Ovary (tissue), 9 donors: ENCODE measurements around the gene MGA. TPM values are rescaled to one million over a fixed set of nuclear protein-coding genes. Genes with fewer than 3 reads are reported as not detected.

Source experiments
- DNase-seq, 5 donors: peaks; one replicate each; pipeline ENCODE4 v3.0.0-alpha.2; 2019 to 2020
- H3K27ac ChIP-seq, 2 donors: fragments of 200-600 bp; one replicate each; pipeline versions ENCODE4 v1.5.1 to v1.8.0; 2019 to 2022
- H3K27me3 ChIP-seq: fragments of 200-600 bp; one replicate; pipeline ENCODE4 v1.8.0; 2022
- H3K36me3 ChIP-seq: fragments of 200-600 bp; sonication (generic); one replicate; pipeline ENCODE4 v1.5.1; 2019
- H3K4me1 ChIP-seq: one replicate; pipeline ENCODE4 v1.8.1; 2013; ENCODE audit warnings: mild to moderate bottlenecking, moderate library complexity; ENCODE audit not compliant: insufficient read depth
- H3K4me3 ChIP-seq: fragments of 200-600 bp; sonication (generic); one replicate; pipeline ENCODE4 v1.5.1; 2017
- H3K9me3 ChIP-seq, 2 donors: fragments of 200-600 bp in 1 of 2; sonication (generic) in 1 of 2; one replicate each; pipeline versions ENCODE4 v1.5.1 to v1.8.1; 2013 to 2019; ENCODE audit warnings: mild to moderate bottlenecking in 1 of 2, moderate library complexity in 1 of 2
- CTCF ChIP-seq, 3 donors: fragments of 450-650 bp in 2 of 3; fragments of 200-600 bp in 1 of 3; IDR thresholded peaks; one replicate each; pipeline versions ENCODE4 v1.5.1 to v1.8.0; 2016 to 2022; ENCODE audit warnings: antibody characterized with exemption in 3 of 3, mild to moderate bottlenecking in 1 of 3
- EP300 ChIP-seq: sonication (generic); formaldehyde crosslinking; IDR thresholded peaks from one replicate; pipeline ENCODE4 v1.6.1; 2017; ENCODE audit warnings: antibody characterized with exemption
- POLR2A ChIP-seq: fragments of 450-650 bp; IDR thresholded peaks from one replicate; pipeline ENCODE4 v1.6.1; 2017; ENCODE audit warnings: antibody characterized with exemption, mild to moderate bottlenecking, moderate library complexity
- WGBS, 3 donors: extraction: QIAGEN DNeasy Blood & Tissue Kit in 1 of 3; methylation state at CpG; one replicate each; pipeline versions ENCODE4 v1.1.5 to v1.1.7; 2013 to 2017; 5-methylcytosine and 5-hydroxymethylcytosine counted together
- intact Hi-C, 4 donors: fragments of 100-400 bp; cut with DNase I; formaldehyde crosslinking; loops; one replicate each; pipeline versions ENCODE4 v1.11.0 to v1.15.1; 2022 to 2023
- polyA plus RNA-seq, 2 donors: library from polyadenylated mRNA; stranded (reverse); fragments of 200-250 nt in 1 of 2; fragments of 350-450 nt in 1 of 2; fragmentation: Illumina TruSeq in 1 of 2; extraction: RNeasy Lipid Tissue Mini Kit (QIAGEN cat#74804) in 1 of 2; gene quantifications; one replicate each; pipeline ENCODE4 v1.2.3, GENCODE V29; 2013 to 2014
- total RNA-seq, 7 donors: library from RNA; depleted of rRNA in 2 of 7; stranded (reverse); fragments of >200 nt in 2 of 7; fragmentation: NEBNext Ultra II Directional in 3 of 7; extraction: Animal tissue kit (Norgen Biotek cat#: 25700) in 3 of 7; gene quantifications; one replicate each; pipeline versions ENCODE4 v1.1.0 to v1.2.4, GENCODE V29; 2016 to 2023
- donor health status: DM: no; HTN: no; CAD: no; lungs with moderate emphysema.
- donor health status: DM: no; HTN: no; CAD: no.
- donor health status: Bipolar disorder and iron deficiency.
- donor health status: DM: yes; HTN: yes; CAD: no.
- donor health status: DM: no; HTN: no; CAD: no.
- donor health status: DM: yes; HTN: yes; CAD: no.

MGA gene
- total and polyA plus RNA-seq, 9 donors: 7.1 to 90.2 (median 60.9) TPM

DNA sequence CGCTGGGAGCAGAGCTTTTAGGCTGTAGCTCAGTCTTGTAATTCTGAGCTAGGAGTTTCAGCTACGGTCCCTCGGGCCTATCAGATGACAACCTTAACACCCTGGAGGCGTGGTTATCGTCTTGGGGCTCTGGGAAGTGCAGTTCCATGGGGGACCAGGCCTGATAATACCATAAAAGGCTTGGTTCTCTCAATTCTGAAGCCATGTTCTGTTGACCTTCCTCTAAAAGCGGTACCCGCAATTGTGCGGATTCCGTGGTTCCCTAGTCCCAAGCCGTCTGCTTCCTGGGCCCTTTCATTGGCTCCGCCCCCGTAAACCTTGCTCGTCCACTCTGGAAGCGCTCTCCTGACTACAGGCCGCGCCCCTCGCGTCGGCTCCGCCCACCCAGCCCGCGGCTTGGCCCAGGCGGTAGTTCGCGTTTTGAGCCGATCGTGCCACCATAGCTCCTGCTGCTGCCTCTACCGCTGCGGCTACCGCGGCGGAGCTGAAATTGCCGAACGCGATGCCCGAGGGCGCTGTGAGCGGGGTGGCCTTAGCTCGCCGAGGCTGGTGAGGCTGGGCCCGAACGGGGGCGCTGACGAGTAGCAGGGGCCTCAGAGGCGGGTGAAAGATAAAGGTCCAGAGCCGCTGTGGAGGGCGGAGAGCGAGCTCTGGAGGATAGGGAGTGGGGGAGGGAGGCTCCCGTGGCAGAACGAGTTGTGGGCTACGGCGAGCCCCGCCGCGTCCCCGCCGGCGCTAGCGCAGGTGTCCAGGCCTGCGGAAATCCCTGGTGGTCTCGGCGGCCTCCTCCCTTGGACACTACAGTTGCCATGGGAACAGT lies 114.1 kb downstream of the MGA start, which contains the start of gene MAPKBP1:
MAPKBP1 (plus strand) TSS at position 423 of the 820 bp plus-strand sequence. CDS start 792 bp downstream, outside the sequence.
- H3K4me1 ChIP-seq: peaks cover 20% of the 10 kb centered on the region
- 0 to 1% (median 0%) methylated on average over 53 to 62 of the region's 62 CpGs for WGBS, 3 donors
- H3K27me3 ChIP-seq: no peaks in the 10 kb centered on the region
- H3K36me3 ChIP-seq: no peaks in the 10 kb centered on the region
- H3K4me3 ChIP-seq: peak within 1 kb of the TSS; percentile 64
- peak; percentile 40 to 87 (median 84) for TF ChIP-seq CTCF (IDR thresholded peaks at IDR 0.05)
- TF ChIP-seq POLR2A: peak; percentile 60
- no peak for TF ChIP-seq EP300
- peak within 1 kb of the TSS; percentile 70 to 80 for H3K27ac ChIP-seq
- peak; percentile 96 to 98 (median 97) for DNase-seq
- no peaks in the 10 kb centered on the region for H3K9me3 ChIP-seq
- intact Hi-C loops: loop anchor here in 2 of 4 donors (5.0 to 10.0 kb wide), 2 partner anchors 38 to 141 kb away; no protein-coding TSS in a partner anchor

DNA sequence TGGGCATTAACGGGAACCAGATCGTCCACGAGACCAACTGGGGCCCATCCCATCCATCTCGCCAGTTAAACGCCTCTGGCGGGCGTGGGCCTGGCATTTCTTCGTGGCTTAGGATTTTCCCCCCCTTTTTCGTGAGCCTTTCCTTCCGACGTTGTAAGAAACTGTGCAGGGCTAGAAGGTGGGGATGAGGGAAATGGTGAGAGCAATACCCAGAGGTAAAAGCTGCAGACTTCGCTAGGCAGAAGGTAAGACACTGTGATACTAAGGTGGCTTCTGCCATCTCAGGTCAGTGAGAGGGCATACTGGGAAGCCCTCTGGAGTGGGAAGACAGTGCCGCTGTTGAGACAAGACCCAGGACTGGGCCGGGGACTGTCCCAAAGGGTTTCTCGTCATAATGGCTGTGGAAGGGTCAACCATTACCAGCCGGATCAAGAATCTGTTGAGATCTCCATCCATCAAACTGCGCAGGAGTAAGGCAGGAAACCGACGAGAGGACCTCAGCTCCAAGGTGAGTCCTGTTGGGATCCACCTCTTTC lies 114.7 kb downstream of the MGA start:
- peaks cover 26% of the 10 kb centered on the region for H3K4me1 ChIP-seq
- TF ChIP-seq CTCF (IDR thresholded peaks at IDR 0.05) (no peak), EP300 (no peak), POLR2A (no peak)
- H3K27ac ChIP-seq: peak overlapping the region; percentile 70 to 80
- no peak for DNase-seq
- H3K27me3 ChIP-seq: no peaks in the 10 kb centered on the region
- intact Hi-C loops: loop anchor here in 2 of 4 donors (5.0 to 10.0 kb wide), 2 partner anchors 37 to 140 kb away; no protein-coding TSS in a partner anchor
- H3K9me3 ChIP-seq: no peaks in the 10 kb centered on the region
- WGBS, 3 donors: 2 to 7% (median 2%) methylated on average over 19 of the region's 19 CpGs
- no peaks in the 10 kb centered on the region for H3K36me3 ChIP-seq
- peak overlapping the region; percentile 64 for H3K4me3 ChIP-seq

- Histone ChIP-seq H3K9me3 (no peaks in the 10 kb centered on the region), H3K4me3 (peak overlapping the region; percentile 64), H3K36me3 (no peaks in the 10 kb centered on the region), H3K27me3 (no peaks in the 10 kb centered on the region), H3K27ac (peak overlapping the region in 1 of 2 donors; percentile 80), H3K4me1 (peaks cover 28% of the 10 kb centered on the region)
- TF ChIP-seq POLR2A: no peak
- TF ChIP-seq EP300: no peak
- no peak for TF ChIP-seq CTCF (IDR thresholded peaks at IDR 0.05)
- no peak for DNase-seq
- WGBS, 3 donors: 6 to 12% (median 10%) methylated on average over 2 of the region's 2 CpGs
- intact Hi-C loops: loop anchor here in 1 of 4 donors (10.0 kb wide), 1 partner anchor 139 kb away; no protein-coding TSS in a partner anchor
Observed at GRCh38 chr15:41775651-41776050, 115.4 kb downstream of the MGA start.

DNA sequence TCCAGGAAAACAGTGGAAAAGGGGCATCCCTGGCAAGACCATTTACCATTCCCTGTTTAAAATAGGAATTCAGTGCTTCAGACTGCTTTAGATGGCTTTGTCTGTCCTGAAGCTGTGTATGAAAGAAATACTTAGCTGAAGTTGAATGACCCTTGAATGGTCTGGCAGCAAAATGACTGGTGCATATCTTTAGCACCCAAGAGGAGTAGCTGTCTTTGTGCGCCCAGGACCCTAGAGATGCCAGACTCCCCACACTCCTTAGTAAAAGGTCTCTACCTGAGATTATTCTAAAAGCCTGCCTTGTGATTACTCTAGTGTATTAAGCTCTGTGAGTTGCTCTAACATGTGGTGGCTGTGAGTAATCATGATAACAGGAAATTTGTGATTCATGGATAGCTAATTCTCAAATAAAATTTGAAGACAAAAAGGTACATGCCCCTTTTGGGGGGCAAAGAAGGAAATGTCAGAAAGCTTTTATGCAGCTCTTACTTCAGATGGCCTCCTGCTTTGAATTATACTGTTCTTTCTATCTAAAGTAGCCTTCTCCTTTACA lies 117.3 kb downstream of the MGA start:
- peak overlapping the region in 1 of 2 donors; percentile 39 for H3K27ac ChIP-seq
- TF ChIP-seq EP300 (no peak), POLR2A (no peak), CTCF (IDR thresholded peaks at IDR 0.05) (no peak)
- no peaks in the 10 kb centered on the region for H3K9me3 ChIP-seq
- intact Hi-C loops: loop anchor here in 1 of 4 donors (10.0 kb wide), 1 partner anchor 137 kb away; no protein-coding TSS in a partner anchor
- peaks cover 31% of the 10 kb centered on the region for H3K4me1 ChIP-seq
- H3K4me3 ChIP-seq: no peak overlapping the region
- DNase-seq: no peak
- WGBS, 3 donors: 59 to 91% (median 70%) methylated on average over 1 of the region's 1 CpG
- no peaks in the 10 kb centered on the region for H3K36me3 ChIP-seq
- no peaks in the 10 kb centered on the region for H3K27me3 ChIP-seq
